NCI-H1092 (cell line): Measurements from ENCODE around the gene SLC41A3.
"Not testable (repeated sequence)": the region's sequence is repeated elsewhere in the genome, so short reads cannot be mapped to it uniquely, and the experiment has no call there.

ENCODE experiments used
- DNase-seq: peaks from one replicate; lab custom pipeline; 2025; lab: John Stamatoyannopoulos, UW

Gene SLC41A3

GRCh38 chr3:126053513-126053912 is 30.4 kb downstream of the SLC41A3 start:
- no peak for DNase-seq

DNA sequence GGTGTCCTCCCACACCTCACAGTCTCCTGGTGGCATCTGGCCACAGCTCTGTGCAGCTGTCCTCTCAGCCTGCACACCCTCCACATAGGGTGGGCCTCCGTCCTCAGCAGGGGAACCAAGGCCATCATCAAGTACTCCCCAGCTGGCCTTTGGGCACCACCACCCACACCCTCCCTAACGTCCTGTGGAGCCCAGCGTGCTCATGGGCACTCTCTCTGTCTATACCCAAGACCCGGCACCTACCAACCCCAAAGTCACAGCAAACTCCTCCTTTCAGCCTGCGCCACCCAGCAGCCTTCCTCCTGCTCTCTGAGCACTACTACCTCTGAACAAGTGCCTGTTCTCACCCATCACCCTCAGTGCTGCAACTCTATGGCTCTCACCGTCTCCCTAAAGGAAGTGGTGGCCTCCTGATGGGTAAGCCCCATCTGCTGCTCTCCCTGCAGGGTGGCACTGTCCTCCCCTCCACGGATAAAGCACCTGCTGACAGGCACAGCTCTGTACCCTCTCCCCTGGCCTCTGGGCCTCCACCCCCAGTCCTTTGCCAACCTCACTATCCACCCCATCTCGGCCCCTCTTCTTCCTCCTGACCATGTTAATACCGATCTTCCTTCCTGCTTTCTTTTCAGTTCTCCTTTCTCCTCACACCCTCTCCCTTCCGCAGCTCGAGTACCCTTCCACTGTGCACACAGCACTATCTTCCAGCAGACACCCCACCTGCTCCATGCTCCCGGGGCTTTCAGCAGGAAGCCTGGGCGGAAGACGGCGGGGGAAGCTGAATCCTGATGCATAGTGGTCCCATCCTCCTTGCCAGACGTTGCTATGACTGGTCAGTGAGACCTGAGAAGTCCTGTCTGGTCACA is 31.5 kb downstream of the SLC41A3 start:
- no peak for DNase-seq

DNA sequence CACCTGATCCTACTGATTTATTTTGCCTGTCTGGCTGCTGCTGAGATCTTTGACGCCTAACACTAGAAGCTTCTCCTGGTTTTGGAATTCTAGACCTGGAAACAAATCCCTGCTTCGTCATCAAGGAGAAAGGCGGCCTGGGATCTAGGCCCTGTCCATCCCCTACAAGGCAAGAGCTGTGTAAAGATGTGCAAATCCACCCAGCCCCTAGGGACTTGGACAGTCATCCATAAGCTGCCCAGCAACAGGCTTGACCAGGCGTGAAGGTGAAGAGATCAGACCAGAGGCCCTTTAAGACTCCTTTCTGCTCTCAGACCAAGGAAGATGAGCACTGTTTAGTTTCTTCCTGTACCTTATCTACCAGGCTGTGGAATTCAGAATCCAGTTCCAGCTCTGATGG is 32.2 kb downstream of the SLC41A3 start:
- no peak for DNase-seq

- DNase-seq, result no peak
These were observed 32.7 kb downstream of the SLC41A3 start for GRCh38 chr3:126051234-126051633.

DNA sequence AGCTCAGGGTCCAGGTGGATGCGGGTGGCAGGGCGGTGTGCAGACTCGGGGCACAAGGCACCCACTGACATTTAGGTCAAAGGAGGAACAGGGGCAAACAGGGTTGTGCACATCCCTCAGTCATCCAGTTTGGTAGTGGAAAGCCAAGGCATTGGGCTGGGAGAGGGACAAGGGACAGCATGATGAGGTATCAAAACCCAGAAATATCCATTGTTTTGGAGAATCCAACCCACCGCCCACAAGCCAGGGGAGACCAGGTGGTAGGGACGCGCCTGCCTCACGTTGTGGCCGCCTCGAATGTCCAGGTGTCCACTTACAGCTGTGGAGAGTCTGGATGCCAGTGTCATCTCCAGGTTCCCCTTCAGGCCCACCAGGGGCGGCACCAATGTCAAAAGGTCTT is 33.3 kb downstream of the SLC41A3 start:
- no peak for DNase-seq

- DNase-seq, result no peak
These were observed 33.9 kb downstream of the SLC41A3 start for GRCh38 chr3:126050050-126050392.

DNA sequence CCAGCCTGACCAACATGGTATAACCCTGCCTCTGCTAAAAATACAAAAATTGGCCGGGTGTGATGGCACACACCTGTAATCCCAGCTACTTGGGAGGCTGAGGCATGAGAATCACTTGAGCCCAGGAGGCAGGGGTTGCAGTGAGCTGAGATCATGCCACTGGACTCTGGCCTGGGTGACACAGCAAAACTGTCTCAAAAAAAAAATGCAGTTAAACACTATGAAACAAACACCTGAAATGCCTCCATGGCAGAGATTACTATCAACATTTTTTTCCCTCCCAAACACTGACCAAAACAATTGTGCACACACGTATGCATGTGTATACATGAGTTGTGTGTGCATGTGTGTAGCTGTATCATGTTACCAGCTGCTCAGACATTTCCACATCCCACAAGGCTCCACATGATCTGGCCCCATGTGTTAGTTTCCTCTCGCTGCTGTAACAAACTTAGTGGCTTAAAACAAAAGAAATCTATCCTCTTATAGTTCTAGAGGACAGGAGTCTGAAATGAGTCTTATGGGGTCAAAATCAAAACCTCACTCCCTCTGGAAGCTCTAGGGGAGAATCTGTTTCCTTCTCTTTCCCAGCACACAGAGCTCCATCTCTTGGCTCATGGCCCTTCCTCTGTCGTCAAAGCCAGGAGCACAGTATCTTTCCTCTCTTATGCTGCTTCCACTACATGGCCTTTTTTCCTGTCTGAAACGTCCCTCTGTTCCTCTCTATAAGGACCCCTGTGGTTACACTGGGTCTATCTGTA is 34.5 kb downstream of the SLC41A3 start:
- no peak for DNase-seq

- no peak for DNase-seq
These were observed 43.5 kb downstream of the SLC41A3 start for GRCh38 chr3:126040386-126040785.

DNA sequence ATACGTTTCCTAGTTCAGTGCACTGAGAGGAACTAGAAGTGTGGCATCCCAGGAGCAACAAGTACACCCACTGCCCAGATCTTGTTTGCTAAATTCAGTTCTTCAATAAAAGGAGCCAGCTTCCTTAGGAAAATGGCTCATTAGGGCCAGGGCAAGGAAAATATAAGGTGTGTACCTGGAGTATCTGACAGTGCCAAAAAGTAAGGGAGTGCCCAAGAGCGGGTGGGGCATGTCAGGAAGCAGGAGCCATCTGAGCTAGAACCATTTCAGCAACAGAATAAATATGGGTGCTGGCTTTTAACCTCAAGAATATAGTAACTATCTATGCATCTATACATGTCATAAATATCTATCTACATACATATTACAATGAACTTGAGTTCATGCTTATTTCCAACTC is 44.1 kb downstream of the SLC41A3 start:
- no peak for DNase-seq

- DNase-seq, result not testable (repeated sequence)
These were observed 45.1 kb downstream of the SLC41A3 start for GRCh38 chr3:126038791-126039190.

DNA sequence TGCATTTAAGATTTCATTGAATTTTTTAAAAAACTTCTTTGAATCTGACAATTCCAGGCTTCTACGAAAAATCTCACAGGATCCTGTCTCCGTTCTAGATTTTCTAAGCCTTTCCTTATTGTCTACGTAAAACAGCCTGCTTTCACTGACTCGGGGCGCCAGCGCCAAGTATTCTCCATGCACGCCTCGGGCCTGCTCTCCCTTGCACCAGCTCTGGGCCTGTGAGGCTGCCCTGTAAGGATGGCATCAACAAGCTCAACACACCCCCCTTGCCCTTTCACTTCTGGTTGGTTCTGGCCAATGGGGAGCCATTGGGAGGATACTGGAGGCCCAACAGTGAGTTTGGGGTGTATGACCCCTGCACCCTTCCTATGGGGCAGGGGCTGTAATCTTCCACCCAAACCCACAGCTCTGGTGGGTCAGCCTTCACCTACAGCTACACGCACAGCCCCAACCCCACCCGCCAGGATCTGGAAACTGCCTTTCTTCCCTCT is 47.8 kb downstream of the SLC41A3 start:
- DNase-seq, result no peak

- DNase-seq, result no peak
These were observed 48.4 kb downstream of the SLC41A3 start for GRCh38 chr3:126035362-126036050.

DNA sequence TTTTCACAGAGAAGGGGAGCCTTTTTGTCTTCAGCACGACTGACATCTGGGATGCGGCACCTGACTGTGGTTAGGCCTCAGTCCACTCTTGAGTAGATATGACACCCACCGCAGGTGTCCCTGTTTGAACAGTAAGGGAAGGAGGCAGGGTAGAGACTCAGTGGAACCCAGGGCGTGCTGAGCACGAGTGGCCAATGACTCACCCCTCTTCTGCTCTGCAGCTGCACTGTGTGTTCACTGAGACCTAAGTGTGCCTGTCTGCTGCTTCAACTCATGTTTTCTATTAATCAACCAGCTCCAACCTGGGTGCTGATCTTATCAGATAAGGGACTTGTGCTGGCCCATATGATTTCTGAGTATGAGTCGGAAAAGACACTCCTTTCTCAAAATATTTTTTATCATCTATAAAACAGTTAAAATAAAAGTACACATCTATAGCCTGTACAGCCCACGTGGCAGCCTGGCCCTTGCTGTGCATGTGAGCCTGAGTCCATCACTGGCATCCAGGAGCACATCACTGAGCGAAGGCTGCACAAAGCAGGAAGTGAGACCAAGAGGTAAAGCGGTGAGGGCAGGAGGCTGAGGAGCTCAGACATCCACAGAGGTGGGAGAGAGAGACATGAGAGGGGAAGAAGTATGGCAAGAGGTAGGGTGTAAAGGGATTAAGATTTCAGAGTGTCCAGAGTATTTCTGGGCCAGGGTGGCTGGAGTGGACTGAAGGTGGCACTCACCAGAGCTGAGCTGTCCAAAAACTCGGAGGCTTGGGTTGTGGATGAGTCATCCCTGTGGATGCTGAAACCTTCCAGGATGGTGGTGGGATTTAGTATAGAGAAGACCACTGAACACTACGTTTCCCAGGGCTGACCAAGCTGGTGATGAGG is 49.2 kb downstream of the SLC41A3 start:
- DNase-seq, result no peak

DNA sequence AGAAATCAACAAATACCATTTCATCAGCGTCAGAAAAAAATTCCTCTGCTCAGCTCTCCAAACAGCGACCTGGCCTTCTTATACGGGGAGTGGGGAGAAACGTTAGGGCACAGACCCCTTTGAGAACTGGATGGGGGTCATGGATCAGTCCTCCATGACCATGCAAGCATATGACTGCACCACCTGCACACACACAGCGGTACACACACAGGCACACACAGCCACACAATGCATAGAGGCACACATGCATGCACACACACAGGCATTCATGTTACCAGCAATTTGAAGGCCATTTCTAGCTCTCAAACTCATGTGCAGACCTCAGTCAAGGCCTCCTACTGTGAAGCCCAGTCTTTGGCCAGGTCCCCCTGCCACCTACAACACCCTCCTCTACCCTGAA is 50.2 kb downstream of the SLC41A3 start:
- DNase-seq, result no peak

GRCh38 chr3:126033051-126033745 is 50.7 kb downstream of the SLC41A3 start:
- DNase-seq, result no peak

DNA sequence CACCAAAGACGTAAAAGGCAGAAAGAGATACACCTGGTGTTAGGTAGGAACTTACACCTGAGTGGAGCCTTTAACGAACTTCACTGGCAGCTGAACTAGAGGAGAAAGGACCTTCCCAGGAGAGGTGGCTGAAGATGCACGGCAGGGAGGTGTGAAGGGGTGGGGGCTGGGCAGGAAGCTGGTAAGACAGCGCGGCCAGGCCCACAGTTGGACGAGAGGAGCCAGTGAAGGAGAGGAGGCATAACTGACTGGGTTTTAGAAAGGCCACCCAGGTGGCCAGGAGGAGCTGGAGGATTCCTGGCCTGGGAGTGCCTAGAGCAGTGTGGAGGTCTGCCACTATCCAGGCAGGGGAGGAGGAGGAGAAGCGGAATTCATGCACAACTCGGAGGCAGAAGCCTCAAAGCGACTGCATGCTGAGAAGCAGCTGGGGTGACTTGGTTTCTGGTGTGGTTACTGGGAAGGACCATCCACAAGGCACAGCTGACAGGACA is 51.9 kb downstream of the SLC41A3 start:
- no peak for DNase-seq

- DNase-seq, result no peak
These were observed 53.5 kb downstream of the SLC41A3 start for GRCh38 chr3:126030455-126030854.

DNA sequence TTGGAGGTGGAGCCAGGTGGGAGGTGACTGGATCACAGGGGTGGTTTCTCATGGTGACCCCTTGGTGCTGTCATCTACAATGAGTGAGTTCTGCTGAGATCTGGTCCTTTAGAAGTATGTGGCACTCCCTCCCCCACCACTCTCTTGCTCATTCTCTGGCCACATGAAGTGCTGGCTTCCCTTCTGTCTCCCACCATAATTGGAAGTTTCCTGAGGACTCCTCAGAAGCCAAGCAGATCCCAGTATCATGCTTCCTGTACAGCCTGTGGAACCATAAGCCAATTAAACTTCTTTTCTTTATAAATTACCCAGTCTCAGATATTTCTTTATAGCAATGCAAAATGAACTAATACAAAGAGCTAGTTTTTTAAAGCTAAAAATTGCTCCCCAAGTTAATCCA is 54.7 kb downstream of the SLC41A3 start:
- no peak for DNase-seq

DNA sequence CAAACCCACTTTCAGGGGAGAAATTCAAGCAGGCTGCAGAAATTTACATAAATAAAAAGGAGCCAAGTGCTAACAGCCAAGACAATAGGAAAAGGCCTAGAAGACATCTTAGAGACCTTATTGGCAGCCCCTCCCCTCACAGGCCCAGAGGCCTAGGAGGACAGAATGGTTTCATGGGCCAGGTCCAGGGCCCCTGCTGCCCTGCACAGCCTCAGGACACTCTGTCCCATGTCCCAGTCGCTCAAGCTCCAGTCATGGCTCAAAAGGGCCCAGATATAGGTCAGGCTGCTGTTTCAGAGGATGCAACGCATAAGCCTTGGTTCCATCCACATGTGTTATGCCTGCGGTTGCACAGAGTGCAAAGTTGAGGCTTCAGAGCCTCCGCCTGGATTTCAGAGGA is 55.8 kb downstream of the SLC41A3 start:
- no peak for DNase-seq

GRCh38 chr3:126026761-126027160 is 57.2 kb downstream of the SLC41A3 start:
- DNase-seq, result no peak

- DNase-seq, result no peak
These were observed 57.6 kb downstream of the SLC41A3 start for GRCh38 chr3:126026277-126026751.
